Stimulated activated CD8-positive, alpha-beta memory T cell treated with anti-CD3 and anti-CD28 coated beads, Interleukin-15, amount 100 ng/mL, for 1 hour (primary cell): ENCODE data around the gene AFAP1.

Source experiments
- DNase-seq: peaks from one replicate; pipeline ENCODE4 v3.0.0-alpha.2; 2020; ENCODE audit warnings: low read depth

AFAP1 gene

GRCh38 chr4:7737752-7738457 is 201.8 kb downstream of the AFAP1 start:
- DNase-seq, result no peak

- DNase-seq, result no peak
Measured at GRCh38 chr4:7737268-7737645, 202.4 kb downstream of the AFAP1 start.

GRCh38 chr4:7736436-7737267 is 203.0 kb downstream of the AFAP1 start:
- no peak for DNase-seq

- DNase-seq, result no peak
Measured at GRCh38 chr4:7735961-7736360, 203.7 kb downstream of the AFAP1 start.

- no peak for DNase-seq
Measured at GRCh38 chr4:7735395-7735794, 204.3 kb downstream of the AFAP1 start.

- no peak for DNase-seq
Measured at GRCh38 chr4:7734651-7735260, 204.9 kb downstream of the AFAP1 start.

- no peak for DNase-seq
Measured at GRCh38 chr4:7733801-7734650, 205.6 kb downstream of the AFAP1 start.

- no peak for DNase-seq
Measured at GRCh38 chr4:7733201-7733600, 206.5 kb downstream of the AFAP1 start.

- DNase-seq, result no peak
Measured at GRCh38 chr4:7732263-7732662, 207.4 kb downstream of the AFAP1 start.

GRCh38 chr4:7731437-7731836 is 208.2 kb downstream of the AFAP1 start:
- DNase-seq, result no peak

- no peak for DNase-seq
Measured at GRCh38 chr4:7727749-7728148, 211.9 kb downstream of the AFAP1 start.

GRCh38 chr4:7726665-7727413 is 212.8 kb downstream of the AFAP1 start:
- DNase-seq, result no peak

GRCh38 chr4:7725951-7726350 is 213.7 kb downstream of the AFAP1 start:
- no peak for DNase-seq

GRCh38 chr4:7723625-7724024 is 216.0 kb downstream of the AFAP1 start:
- DNase-seq, result no peak

GRCh38 chr4:7722766-7723387 is 216.8 kb downstream of the AFAP1 start:
- DNase-seq, result no peak

- DNase-seq, result no peak
Measured at GRCh38 chr4:7721984-7722551, 217.6 kb downstream of the AFAP1 start.

GRCh38 chr4:7719354-7720174 is 220.1 kb downstream of the AFAP1 start:
- peak; percentile 37 for DNase-seq

GRCh38 chr4:7717946-7718490 is 221.6 kb downstream of the AFAP1 start:
- no peak for DNase-seq

- DNase-seq, result no peak
Measured at GRCh38 chr4:7717161-7717560, 222.5 kb downstream of the AFAP1 start.
